Ovary (tissue), 3 donors: ENCODE data around the gene SYNDIG1.

Experiments
- POLR2A ChIP-seq: fragments of 450-650 bp; IDR thresholded peaks from one replicate; pipeline ENCODE4 v1.6.1; 2017; ENCODE audit warnings: antibody characterized with exemption, mild to moderate bottlenecking, moderate library complexity
- TF ChIP-seq, protein P1 (sequence below), 3 donors: fragments of 450-650 bp in 2 of 3; fragments of 200-600 bp in 1 of 3; IDR thresholded peaks; one replicate each; pipeline versions ENCODE4 v1.5.1 to v1.8.0; 2016 to 2022; ENCODE audit warnings: antibody characterized with exemption in 3 of 3, mild to moderate bottlenecking in 1 of 3
- donor health status: DM: no; HTN: no; CAD: no.

DNA sequence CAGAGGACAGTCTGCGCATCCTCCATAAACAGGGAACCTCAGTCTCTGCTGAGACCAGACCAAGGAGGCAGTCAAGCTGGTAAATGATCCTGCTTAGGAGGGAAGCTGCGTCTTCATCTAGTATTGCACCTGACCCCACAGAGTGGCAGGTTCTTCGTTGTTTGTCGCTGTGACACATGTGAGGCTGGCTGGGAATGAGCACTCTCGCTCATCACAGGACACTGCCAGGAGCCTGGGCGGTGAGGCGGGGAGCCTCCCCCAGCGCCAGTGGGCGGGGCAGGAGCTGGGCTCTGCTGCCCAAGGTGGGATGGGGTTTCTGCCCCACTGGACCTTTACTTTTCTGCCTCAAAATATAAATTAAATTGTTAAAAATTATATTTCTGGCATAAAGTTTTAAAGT, 48.4 kb upstream of the SYNDIG1 start:
- TF ChIP-seq POLR2A: no peak
- TF ChIP-seq, protein P1, sequence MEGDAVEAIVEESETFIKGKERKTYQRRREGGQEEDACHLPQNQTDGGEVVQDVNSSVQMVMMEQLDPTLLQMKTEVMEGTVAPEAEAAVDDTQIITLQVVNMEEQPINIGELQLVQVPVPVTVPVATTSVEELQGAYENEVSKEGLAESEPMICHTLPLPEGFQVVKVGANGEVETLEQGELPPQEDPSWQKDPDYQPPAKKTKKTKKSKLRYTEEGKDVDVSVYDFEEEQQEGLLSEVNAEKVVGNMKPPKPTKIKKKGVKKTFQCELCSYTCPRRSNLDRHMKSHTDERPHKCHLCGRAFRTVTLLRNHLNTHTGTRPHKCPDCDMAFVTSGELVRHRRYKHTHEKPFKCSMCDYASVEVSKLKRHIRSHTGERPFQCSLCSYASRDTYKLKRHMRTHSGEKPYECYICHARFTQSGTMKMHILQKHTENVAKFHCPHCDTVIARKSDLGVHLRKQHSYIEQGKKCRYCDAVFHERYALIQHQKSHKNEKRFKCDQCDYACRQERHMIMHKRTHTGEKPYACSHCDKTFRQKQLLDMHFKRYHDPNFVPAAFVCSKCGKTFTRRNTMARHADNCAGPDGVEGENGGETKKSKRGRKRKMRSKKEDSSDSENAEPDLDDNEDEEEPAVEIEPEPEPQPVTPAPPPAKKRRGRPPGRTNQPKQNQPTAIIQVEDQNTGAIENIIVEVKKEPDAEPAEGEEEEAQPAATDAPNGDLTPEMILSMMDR (IDR thresholded peaks at IDR 0.05): no peak
